Activated CD4-positive, CD25-positive, alpha-beta regulatory T cell treated with anti-CD3 and anti-CD28 coated beads, Interleukin-2, amount 50 U/mL, for 24 hours (primary cell): ENCODE results near the gene NR2F2.

Experiments used
- ATAC-seq, 2 donors: fragments of 150-1000 bp; cut with Tn5 transposase; one replicate each; pipeline ENCODE4 v1.10.0; 2021; ENCODE audit warnings: mild to moderate bottlenecking in 1 of 2, moderate library complexity in 1 of 2

NR2F2 gene

GRCh38 chr15:96330450-96331143 lies at the start of gene NR2F2:
Gene NR2F2 (plus strand): TSS chr15:96330700. CDS start chr15:96332106, 1,406 bp downstream.
- ATAC-seq = peak; percentile 80 to 81

GRCh38 chr15:96285305-96285704 lies 45.2 kb upstream of the NR2F2 start:
- no peak for ATAC-seq

GRCh38 chr15:96285729-96286254 lies 44.7 kb upstream of the NR2F2 start:
- no peak for ATAC-seq

GRCh38 chr15:96290679-96291078 lies 39.8 kb upstream of the NR2F2 start:
- ATAC-seq = no peak

- ATAC-seq = no peak
Measured at GRCh38 chr15:96292635-96293034, 37.9 kb upstream of the NR2F2 start.

- ATAC-seq = no peak
Measured at GRCh38 chr15:96293441-96293840, 37.1 kb upstream of the NR2F2 start.

- ATAC-seq = no peak
Measured at GRCh38 chr15:96294766-96295165, 35.7 kb upstream of the NR2F2 start.

- no peak for ATAC-seq
Measured at GRCh38 chr15:96296264-96296663, 34.2 kb upstream of the NR2F2 start.

- ATAC-seq = no peak
Measured at GRCh38 chr15:96297783-96298182, 32.7 kb upstream of the NR2F2 start.

- no peak for ATAC-seq
Measured at GRCh38 chr15:96298217-96298616, 32.3 kb upstream of the NR2F2 start.

GRCh38 chr15:96300836-96301235 lies 29.7 kb upstream of the NR2F2 start:
- ATAC-seq = no peak

GRCh38 chr15:96303503-96304056 lies 26.9 kb upstream of the NR2F2 start:
- no peak for ATAC-seq

- no peak for ATAC-seq
Measured at GRCh38 chr15:96304839-96305238, 25.7 kb upstream of the NR2F2 start.

- no peak for ATAC-seq
Measured at GRCh38 chr15:96306321-96306720, 24.2 kb upstream of the NR2F2 start.

GRCh38 chr15:96307856-96308394 lies 22.6 kb upstream of the NR2F2 start:
- ATAC-seq = no peak

- no peak for ATAC-seq
Measured at GRCh38 chr15:96309143-96309660, 21.3 kb upstream of the NR2F2 start.

GRCh38 chr15:96311256-96311955 lies 19.1 kb upstream of the NR2F2 start:
- ATAC-seq = no peak

GRCh38 chr15:96311956-96312294 lies 18.6 kb upstream of the NR2F2 start:
- no peak for ATAC-seq

- ATAC-seq = no peak
Measured at GRCh38 chr15:96312641-96313335, 17.7 kb upstream of the NR2F2 start.

- ATAC-seq = no peak
Measured at GRCh38 chr15:96314518-96314917, 16.0 kb upstream of the NR2F2 start.

GRCh38 chr15:96314963-96315362 lies 15.5 kb upstream of the NR2F2 start:
- no peak for ATAC-seq

GRCh38 chr15:96316953-96317629 lies 13.4 kb upstream of the NR2F2 start:
- no peak for ATAC-seq
